UCSD-AML1 (cell line): ENCODE data around the gene CALR.
"Not testable (repeated sequence)": the region's sequence is repeated elsewhere in the genome, so short reads cannot be mapped to it uniquely, and the experiment has no call there.

Experiments
- DNase-seq: peaks from one replicate; lab custom pipeline; 2025; ENCODE audit not compliant: unreplicated experiment; lab: John Stamatoyannopoulos, UW

Gene CALR

DNA sequence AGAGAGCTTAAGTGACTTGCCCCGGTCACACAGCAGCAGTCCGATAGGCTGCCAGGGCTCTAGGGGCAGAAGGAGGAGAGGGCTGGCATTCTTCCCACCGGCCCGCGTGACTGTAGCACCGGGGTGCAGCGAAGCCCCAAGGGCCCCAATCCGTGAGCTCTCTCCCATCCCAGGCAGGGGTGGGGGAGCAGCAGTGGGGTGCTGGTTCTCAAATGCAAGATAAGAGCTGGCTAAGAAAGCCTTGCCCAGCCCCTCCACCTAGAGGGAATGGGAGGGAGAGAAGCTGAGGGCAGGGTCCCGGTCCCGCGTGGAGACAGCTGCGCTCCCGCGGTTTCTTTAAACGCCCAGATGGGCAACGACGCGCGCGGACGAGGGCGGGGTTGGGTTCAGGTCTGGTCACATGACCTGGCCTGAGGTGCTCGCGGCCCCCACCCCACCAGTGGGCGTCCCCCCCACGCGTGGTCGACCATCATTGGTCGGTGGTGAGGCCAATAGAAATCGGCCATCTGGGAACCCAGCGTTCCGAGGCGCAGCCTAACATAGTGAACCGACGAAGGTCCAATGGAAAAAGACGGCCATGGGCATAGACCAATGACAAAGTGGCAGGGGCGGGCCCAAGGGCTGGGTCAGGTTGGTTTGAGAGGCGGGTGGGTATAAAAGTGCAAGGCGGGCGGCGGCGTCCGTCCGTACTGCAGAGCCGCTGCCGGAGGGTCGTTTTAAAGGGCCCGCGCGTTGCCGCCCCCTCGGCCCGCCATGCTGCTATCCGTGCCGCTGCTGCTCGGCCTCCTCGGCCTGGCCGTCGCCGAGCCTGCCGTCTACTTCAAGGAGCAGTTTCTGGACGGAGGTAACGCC is at the start of gene CALR:
CALR (plus strand) TSS at position 683 of the 852 bp plus-strand sequence; CDS start at position 754, 71 bp downstream.
- DNase-seq: peak; percentile 99

DNA sequence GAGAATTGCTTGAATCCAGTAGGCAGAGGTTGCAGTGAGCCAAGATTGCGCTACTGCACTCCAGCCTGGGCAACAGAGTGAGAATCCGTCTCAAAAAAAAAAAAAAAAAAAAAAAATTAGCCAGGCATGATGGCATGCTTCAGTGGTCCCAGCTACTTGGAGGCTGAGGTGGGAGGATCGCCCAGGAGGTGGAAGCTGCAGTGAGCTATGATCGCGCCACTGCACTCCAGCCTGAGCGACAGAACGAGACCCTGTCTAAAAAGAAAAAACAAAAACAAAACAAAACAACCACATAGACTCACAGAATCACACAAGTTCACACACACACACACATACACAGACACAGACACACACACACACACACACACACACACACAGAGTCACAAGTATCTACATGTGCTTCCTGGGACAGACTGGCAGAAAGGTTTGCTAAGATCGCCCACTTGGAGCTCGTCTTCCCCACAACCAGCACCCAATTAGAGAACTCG is 48.1 kb upstream of the CALR start:
- not testable (repeated sequence) for DNase-seq

DNA sequence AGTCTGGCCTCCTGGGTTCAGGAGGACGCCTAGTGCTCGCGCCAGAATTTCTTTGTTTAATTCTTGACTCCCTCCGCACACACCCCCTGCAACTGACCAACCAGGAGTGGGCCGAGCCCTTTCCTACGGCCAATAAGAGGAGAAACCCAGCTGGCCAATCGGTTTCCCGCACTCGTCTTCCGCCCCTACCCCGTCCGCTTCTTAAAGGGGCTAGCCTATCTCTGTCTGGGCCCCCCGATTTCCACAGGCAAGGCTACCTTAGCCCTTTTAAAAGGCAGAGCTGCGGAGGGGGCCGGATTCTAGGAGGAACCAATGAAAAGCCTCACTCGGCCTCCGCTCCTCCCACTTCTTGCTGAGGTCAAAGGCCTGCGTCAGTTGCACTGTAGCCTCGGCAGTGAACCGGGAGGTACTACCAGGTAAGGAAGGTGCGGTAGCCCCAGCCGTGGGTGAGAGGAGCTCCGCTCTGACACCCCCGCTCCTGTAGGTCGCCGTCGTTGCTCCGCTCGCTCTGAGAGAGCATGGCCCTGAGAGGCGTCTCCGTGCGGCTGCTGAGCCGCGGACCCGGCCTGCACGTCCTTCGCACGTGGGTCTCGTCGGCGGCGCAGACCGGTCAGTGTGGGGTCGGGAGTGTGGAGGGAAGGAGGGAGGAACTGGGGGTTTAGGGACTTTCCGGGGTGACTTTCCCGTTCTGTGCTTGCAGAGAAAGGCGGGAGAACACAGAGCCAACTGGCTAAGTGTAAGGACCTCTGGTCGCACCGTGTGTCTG is 47.4 kb upstream of the CALR start, which contains the start of gene GCDH:
GCDH (plus strand) TSS at position 374 of the 766 bp plus-strand sequence; CDS start at position 519, 145 bp downstream.
- peak; percentile 97 for DNase-seq

DNA sequence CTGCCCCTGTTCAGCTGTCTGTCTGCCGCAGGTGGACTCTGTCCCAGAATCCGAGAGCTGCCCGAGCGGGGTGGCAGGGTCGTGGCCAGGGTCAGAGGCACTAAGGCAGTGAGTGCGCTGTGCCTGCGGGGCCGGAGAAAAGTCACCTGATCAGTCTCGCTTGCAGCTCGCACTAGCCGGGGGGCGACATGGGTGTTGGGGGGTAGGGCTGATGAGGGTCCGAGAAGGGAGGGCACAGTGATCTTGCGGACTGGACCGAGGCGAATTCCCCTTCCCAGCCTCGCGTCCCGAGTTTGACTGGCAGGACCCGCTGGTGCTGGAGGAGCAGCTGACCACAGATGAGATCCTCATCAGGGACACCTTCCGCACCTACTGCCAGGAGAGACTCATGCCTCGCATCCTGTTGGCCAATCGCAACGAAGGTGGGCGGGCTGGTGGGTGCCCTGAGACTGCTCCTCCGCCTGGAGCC is 46.8 kb upstream of the CALR start:
- no peak for DNase-seq

DNA sequence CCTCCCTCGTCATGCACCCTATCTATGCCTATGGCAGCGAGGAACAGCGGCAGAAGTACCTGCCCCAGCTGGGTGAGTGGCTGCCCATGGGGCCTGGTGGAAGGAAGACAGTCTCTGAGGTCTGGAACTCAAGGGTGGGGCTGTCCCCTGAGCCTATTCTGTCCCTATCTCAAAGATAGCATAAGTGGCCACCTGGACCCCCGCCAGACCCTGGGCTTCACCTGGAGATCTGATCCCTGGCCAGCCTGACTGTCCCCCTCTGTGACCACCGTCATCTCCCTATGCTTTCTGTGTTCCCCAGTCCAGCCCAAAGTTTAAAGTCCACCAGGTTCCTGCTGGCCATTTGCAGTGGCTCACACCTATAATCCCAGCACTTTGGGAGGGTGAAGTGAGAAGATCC is 44.8 kb upstream of the CALR start:
- DNase-seq: no peak

DNA sequence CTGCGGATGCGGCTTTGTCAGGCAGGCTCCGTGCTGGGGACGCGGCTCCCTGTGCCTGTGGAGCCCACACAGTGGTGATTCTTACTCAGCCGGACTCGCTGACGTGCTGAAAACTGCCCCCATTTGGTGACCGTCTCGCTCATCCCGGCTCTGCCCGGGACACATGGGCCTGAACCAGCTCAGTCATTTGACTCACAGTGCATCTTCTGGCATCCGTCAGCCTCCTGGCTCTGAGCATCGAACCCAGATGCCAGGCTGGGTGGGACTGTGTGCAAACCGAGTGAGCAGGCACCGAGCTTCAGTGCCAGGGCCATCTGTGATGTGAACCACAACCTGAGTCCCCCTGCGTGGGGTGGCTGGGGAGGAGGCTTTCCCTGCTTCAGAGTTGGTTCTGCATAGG is 41.9 kb upstream of the CALR start:
- no peak for DNase-seq

DNA sequence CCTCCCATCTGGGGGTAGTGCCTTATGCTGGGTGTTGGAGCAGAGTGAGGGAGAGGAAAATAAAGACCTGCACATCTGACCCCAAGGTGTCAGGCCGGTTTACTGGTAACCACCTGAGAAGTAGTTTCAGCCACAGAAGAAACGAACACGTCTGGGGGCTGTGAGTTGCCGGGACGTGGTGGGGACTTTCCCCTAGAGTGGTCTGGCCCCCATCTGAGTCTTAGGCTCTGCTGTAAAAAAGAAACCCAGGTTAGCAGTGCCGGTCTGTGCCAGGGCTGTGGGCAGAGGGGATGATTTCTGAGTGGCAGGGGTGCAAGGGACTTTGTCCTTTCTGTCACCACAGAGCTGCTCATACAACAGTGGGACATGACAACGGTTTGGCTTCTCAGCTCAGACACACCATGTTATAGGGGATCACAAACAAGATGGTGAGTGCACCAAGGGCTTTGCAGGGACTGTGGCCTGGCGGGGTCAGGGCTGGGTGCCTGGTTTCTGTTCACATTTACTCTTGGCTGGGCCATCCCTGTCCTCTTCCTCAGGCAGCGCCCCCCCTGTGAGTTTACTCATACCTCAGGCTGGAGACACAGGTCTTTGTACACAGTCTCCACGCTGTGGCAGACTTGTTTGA is 38.4 kb upstream of the CALR start:
- no peak for DNase-seq

DNA sequence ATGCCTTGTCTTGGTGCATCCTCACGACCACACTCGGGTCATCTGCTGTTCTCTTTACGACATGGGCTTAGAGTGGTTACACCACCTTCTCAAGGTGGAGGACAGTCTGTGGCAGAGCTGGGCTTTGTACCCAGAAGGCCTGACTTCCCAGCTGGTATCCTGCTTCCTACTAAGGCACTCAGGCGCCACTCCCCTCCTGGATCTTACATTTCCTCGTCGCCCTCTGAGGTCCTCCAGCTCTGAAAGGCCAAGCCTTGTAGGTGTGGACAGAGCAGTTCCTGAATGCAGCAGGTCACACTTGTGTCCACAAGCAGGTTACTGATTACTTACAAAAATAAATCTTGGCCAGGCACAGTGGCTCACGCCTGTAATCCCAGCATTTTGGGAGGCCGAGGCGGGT is 31.2 kb upstream of the CALR start:
- DNase-seq: no peak

DNA sequence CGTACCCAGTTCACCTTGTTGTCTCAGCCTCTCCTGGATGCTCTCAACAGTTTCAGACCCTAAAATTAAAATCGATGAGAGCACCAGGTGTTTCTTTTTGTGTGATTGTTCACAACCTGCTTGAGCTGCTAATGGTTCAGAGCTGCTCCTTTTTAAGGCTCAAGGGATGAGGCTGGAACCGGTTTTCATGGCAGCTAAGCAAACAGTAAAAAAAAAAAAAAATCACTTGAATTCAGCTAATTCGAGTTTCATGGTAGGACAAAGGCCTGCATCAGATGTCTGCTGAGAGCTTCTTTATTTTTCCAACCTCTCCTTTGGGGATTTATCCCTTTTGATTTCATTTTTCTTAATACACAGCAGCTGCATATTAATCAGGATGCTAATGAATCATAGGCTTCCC is 25.8 kb upstream of the CALR start:
- DNase-seq: no peak

DNA sequence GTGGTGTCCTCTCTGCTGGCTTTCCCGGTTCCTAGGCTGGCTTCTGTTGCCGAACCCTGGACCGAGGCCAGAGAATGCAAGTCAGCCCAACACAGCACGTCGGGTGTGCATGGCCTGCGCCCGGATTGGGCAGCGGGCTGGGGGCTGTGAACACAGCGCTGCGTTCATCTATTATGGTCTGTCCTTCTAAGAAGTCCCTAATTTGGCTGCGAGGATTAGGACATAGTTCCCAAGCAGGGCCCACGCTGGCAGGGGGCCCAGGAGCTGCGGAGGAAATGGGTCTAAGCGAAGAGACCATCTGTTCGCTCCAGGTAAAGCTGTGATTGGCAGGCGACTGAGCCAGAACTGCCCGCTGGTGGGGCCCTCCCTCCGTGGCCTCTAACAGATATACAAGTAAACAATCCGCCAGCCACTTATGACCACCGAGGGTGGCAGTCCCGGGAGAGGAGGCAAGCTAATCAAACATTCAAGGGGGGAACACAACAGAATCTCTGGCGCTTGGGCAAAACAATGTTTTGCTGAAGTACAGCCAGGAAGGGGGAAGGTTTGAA is 25.3 kb upstream of the CALR start:
- no peak for DNase-seq

DNA sequence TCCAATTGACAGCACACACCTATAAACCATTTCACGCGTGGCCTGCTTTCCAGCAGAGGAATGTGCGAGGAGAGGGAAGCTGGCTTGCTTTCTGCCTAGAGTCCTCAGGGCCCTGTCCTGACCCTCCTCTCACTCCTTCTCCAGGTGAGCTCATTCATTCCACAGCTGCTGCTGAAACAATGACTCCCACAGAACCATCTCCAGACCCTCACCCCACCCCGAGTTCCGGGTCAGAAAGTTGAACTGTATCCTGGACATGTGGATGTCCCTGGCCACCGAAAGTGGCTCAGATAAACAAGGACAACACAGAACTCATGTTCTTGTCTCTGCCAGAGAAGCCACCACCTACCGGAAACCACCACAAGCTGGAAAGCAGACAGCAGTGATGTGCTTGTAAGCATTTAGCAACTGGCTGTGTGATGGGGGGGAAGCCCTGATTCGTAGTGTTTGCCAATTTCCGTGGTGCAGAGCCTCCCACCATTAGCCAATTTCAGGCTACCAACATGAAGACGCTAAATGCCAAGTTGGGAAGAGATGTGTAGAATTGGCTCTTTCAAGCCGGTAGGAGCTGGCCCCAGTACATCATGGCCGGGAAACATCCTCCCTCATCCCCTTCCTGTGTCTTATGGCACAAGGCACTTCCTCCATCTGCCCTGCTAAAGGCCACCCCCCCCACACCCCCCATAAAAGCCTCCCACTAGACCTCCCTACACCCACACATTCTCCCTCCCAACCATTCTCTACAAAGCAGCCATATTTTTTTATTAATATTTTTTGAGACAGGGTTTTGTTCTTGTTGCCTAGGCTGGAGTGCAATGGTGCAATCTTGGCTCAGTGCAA is 24.3 kb upstream of the CALR start:
- DNase-seq: peak; percentile 46

DNA sequence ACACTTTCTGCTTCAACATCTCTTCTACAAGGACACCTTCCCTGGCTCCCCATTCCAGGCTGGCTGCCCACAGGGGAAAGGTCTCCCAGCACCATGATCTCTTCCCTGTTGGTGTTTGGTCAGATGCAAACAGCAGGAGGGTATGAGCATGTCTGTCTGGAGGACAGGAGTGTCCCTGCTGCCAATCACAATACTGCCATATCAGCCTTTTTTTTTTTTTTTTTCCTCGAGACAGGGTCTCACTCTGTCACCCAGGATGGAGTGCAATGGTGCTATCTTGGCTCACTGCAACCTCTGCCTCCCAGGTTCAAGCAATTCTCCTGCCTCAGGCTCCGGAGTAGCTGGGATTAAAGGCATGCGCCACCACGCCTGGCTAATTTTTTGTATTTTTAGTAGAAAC is 22.5 kb upstream of the CALR start:
- DNase-seq: not testable (repeated sequence)

DNA sequence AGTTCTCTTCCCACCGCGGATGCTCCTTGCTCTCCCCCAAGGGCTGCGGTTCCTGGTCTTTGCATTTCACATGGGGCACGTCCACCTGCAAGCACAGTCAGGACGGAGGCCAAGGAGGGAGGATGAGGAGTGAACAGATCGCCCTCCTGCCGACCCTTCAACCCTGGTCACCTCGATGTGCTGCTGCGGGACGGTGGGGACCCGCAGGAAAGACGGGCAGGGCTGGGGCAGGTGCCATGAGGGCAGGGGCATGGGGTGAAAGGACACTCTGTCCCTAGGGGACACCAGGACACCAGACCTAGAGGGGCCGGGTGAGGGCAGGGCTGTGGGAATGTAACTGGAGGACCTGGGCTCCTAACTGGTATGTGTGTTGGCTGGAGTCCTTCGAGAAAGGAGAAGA is 20.2 kb upstream of the CALR start:
- DNase-seq: no peak

DNA sequence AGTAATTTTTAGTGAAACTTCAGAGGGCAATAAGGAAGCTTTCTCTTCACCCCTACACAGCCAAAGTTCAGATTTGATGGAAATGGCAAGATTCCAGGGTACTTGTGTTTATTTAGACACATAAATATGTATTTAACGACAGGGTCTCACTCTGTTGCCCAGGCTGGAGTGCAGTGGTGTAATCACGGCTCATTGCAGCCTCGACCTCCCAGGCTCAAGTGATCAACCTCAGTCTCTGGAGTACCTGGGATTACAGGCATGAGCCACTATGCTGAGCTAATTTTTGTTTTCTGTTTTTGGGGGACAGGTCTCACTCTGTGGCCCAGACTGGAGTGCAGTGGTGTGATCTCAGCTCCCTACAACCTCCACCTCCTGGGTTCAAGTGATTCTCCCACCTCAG is 17.4 kb upstream of the CALR start:
- no peak for DNase-seq

DNA sequence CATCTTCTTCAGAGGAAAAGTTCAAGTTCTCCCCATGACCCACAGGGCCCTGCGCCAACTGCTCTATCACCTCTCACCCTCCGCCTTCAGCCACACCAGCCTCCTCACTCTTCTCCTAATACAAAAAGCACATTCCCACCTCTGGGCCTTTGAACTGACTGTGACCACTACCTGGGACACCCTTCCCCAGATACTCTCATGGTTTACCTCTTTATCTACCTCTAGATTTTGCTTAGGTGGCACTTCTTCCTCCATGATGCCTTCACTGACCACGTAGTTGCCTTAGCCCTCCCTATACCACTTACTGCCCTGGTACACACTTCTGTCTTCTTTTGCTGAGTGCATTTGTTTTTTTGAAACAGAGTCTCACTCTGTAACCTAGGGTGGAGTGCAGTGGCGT is 15.4 kb upstream of the CALR start:
- no peak for DNase-seq

DNA sequence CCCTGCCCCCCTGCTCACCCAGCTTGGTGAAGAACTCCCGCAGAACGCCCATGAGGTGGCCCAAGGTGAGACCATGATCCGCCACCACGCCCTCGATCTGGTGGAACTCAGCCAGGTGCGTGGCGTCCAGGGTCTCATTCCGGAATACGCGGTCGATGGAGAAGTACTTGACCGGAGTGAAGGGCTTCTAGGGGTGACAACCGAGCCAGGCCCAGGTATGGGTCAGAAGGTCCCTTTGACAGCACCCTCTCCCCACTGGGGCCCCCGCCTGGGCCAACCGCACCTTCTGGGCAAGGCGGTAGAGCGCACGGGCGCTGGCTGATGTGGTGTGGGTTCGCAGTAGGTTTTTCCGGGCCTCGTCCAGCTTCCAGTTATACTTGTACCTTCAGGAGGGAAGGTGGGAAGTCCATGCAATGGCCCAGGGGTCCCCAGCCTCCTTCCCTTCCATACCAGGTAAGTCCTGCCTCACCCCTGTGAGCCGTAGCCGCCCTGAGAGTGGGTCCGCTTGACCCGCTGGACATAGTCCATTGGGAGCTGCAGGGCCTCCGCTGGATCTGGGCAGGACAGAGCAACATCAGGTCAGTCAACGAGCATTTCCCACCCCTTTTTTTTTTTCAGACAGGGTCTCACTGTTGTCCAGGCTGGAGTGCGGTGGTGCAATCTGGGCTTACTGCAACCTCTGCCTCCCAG is 13.6 kb upstream of the CALR start:
- DNase-seq: no peak

DNA sequence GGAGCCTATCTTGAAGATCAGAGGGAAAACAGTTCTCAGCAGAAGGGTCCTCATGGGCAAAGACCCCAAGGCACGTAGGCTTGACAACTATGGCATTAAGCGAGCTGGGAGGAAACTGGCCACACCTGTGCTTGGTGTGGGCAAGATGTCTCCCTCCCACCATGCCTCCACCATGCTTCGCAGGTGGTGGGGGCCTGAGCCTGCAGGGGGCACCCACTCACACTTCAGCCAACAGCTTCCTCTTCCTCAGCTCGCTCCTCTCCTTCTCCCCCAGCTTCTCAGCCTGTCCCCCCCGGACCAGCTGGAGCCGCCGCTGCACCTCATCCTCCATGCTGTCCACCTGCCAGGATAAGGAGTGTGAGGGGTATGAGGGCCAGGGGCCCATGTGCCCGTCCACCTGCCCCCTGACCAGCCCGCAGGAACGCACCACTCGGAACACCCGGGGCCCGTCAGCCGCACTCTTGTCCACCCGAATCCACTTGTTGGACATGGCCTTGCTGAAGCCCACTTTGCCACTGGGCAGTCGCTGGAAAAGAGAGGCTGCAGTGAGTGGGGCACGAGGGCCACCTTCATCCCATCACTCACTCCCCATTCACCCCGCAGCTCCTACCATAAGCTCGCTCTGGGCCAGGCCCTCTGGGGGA is 8.3 kb upstream of the CALR start:
- DNase-seq: no peak

DNA sequence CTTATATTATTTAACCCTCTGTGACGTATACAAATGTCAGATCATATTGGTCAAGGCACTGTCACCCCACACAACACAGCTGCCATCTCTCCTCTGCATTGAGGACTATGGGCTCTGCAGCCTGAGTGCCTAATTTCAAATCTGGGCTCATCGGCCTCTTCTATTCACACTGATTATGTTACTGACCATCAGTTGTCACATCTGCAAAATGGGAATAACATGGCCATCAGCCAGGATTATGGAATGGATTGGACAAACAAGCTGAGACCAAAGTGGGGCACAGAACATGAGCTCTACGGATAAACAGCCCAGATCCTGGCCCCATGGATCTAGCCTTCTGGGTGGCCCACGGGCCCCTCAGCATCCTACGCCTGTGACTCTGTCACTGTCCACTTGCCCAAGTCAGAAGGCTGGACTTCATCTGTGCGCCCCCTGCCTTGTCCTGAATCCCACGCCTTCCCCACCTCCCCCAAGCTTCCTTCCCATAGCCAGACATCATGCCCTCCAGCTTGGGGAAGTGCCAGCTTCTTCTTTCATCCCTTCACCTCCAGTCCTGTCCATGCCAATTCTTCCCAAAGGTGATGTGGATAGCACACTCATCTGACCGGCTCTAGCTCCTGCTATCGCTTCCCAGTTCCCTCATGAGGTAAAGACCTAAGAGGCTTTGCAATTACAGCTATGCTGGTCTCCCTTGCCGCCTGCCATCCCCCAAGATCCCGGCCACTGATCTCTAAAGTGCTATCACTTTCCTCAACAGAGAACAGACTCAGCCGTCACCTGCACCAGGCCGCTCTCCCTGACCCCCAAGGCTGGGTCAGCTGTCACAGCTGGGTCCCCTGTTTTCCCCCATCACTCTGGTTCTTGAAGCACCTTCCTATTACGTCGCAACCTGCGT is 5.8 kb upstream of the CALR start:
- no peak for DNase-seq
